ENCODE measurements around the gene CENPK.

GRCh38 chr5:65508978-65509377 is 54.0 kb downstream of the CENPK start:
- TF ChIP-seq CTCF (IDR thresholded peaks at IDR 0.05) (no peak), POLR2A (IDR thresholded peaks at IDR 0.05) (no peak)

All from uterus (tissue), 2 donors.